ENCODE results near the gene SCGB1D1.

Gene SCGB1D1

DNA sequence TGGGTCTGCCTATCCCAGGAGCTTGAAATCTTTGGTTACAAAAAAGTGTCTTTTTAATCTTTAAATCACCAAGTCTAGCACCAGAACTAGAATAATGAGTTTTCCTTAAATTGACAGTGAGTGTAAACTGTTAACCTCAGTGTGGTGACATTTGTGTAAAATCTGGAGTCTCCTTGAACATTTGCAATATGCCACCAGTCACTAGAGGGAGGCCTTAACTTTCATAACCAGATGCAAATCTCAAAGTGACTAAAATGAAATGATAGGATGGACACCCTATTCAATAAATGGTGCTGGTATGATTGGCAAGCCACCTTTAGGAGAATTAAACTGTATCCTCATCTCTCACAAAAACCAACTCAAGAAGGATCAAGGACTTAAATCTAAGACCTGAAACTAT is 43.7 kb downstream of the SCGB1D1 start:
- DNase-seq (ENCODE audit: low spot score), result no peak

DNA sequence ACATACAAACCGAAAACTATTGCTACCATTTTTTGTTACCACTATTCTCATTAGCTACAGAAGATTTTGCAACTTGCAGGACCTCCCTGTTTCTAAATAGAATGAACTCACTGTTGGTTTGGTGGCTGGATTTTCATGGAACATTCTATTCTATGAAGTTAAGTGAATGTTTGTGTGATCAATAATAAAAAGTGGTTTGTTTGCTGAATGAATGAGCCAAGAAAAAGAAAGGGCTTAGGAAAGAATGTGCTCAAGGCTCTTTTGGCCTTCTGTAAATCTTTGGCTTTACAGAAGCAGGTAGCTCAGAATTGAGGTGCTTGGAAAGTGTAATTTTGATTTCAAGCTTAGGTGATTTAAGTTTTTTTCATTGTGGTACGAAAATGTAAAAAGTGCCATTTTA is 46.2 kb downstream of the SCGB1D1 start:
- DNase-seq (ENCODE audit: low spot score), result no peak

DNA sequence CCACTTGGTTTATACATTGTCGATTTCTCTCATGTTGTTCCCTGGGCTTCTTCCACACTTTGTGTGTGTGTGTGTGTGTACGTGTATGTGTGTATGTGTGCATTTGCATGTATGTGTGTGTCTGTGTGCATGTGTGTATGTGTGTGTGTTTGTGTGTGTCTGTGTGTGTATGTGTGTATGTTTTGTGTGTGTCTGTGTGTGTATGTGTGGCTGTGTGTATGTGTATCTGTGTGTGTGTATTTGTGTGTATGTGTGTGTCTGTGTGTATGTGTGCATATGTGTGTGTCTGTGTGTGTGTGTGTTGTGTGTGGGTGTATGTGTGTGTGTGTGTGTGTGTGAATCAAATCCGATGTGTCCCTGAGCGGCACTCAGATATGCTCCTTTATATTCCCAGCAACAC is 47.5 kb downstream of the SCGB1D1 start:
- no peak for DNase-seq (ENCODE audit: low spot score)

DNA sequence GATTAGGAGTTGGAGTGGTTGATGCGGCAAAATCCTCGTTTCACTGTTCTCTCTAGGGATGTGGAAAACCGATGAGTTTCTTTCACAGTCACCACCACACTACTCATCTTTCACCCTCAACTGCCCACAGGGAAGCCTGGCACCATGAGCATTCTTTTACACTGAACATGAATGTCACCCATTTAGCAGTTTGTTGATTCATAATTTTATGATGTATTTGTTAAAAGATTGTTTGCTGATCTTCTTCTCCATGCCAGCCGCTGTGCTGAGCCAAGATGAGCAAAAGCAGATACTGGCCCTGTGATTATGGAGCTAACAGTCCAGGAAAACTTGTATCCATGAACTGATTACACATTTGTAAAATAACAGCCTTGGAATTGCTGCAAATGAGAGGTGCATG is 48.1 kb downstream of the SCGB1D1 start:
- no peak for DNase-seq (ENCODE audit: low spot score)

DNA sequence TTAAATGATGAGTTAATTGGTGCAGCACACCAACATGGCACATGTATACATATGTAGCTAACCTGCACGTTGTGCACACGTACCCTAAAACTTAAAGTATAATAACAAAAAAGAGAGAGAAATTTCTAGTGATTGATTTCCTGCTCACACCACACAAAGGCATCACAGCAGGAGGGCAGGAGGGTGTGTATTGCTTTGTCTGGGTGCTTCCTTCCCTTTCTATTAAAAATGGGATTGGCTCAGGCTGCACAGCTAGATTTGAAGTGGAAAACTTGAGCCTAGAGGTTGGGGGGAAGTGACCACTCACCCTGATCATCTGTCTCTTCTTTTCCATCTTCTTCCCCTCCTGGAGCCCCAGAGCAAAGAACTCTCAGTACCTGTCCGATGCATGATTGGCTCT is 51.1 kb downstream of the SCGB1D1 start:
- no peak for DNase-seq (ENCODE audit: low spot score)

DNA sequence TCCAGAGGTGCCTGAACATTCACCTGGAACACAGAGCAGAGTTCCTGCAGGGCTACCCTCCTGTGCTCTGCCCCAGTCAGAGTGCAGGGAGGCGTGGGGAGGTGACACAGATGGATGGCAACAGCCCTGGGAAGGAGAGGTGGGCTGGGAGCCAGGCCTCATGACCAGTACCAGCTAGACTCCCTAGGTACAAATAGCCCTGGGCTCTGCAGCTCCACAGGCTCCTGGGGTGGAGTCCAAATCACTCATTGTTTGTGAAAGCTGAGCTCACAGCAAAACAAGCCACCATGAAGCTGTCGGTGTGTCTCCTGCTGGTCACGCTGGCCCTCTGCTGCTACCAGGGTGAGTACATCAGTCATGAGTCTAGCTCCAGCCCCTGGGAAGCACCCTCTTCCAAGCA is 52.0 kb downstream of the SCGB1D1 start, which contains the start of gene SCGB1D2:
Gene SCGB1D2, plus strand, starts transcription at position 219 of the 400 bp plus-strand sequence. Its CDS starts 69 bp downstream, at position 288.
- no peak for DNase-seq (ENCODE audit: low spot score)

All from kidney capillary endothelial cell (primary cell).